ENCODE results near the gene SLC39A11.
"Not testable (repeated sequence)": the region's sequence is repeated elsewhere in the genome, so short reads cannot be mapped to it uniquely, and the experiment has no call there.

SLC39A11 gene

GRCh38 chr17:73092523-73093135 lies at the start of gene SLC39A11:
Gene SLC39A11, minus strand, starts transcription at chr17:73092688. Its CDS starts 3,924 bp downstream, at chr17:73088764.
- peak; percentile 73 to 76 for DNase-seq (ENCODE audit: low read depth in 2 of 2)

GRCh38 chr17:73141411-73141810 lies 48.9 kb upstream of the SLC39A11 start:
- no peak for DNase-seq (ENCODE audit: low read depth in 2 of 2)

GRCh38 chr17:73140566-73140965 lies 48.1 kb upstream of the SLC39A11 start:
- DNase-seq (ENCODE audit: low read depth in 2 of 2) = no peak

GRCh38 chr17:73139296-73139695 lies 46.8 kb upstream of the SLC39A11 start:
- DNase-seq (ENCODE audit: low read depth in 2 of 2) = no peak

- no peak for DNase-seq (ENCODE audit: low read depth in 2 of 2)
Observed at GRCh38 chr17:73138541-73139138, 46.2 kb upstream of the SLC39A11 start.

- DNase-seq (ENCODE audit: low read depth in 2 of 2) = no peak
Observed at GRCh38 chr17:73137376-73137775, 44.9 kb upstream of the SLC39A11 start.

- DNase-seq (ENCODE audit: low read depth in 2 of 2) = no peak
Observed at GRCh38 chr17:73135766-73136165, 43.3 kb upstream of the SLC39A11 start.

GRCh38 chr17:73133911-73134649 lies 41.6 kb upstream of the SLC39A11 start:
- DNase-seq (ENCODE audit: low read depth in 2 of 2) = no peak

- DNase-seq (ENCODE audit: low read depth in 2 of 2) = no peak
Observed at GRCh38 chr17:73132085-73132492, 39.6 kb upstream of the SLC39A11 start.

GRCh38 chr17:73131439-73131838 lies 39.0 kb upstream of the SLC39A11 start:
- DNase-seq (ENCODE audit: low read depth in 2 of 2) = not testable (repeated sequence)

- no peak for DNase-seq (ENCODE audit: low read depth in 2 of 2)
Observed at GRCh38 chr17:73130977-73131376, 38.5 kb upstream of the SLC39A11 start.

- no peak for DNase-seq (ENCODE audit: low read depth in 2 of 2)
Observed at GRCh38 chr17:73128496-73128895, 36.0 kb upstream of the SLC39A11 start.

GRCh38 chr17:73126716-73127473 lies 34.4 kb upstream of the SLC39A11 start:
- no peak for DNase-seq (ENCODE audit: low read depth in 2 of 2)

- no peak for DNase-seq (ENCODE audit: low read depth in 2 of 2)
Observed at GRCh38 chr17:73123606-73124320, 31.3 kb upstream of the SLC39A11 start.

GRCh38 chr17:73122953-73123605 lies 30.6 kb upstream of the SLC39A11 start:
- DNase-seq (ENCODE audit: low read depth in 2 of 2) = no peak

- no peak for DNase-seq (ENCODE audit: low read depth in 2 of 2)
Observed at GRCh38 chr17:73121506-73121905, 29.0 kb upstream of the SLC39A11 start.

GRCh38 chr17:73119631-73120030 lies 27.1 kb upstream of the SLC39A11 start:
- no peak for DNase-seq (ENCODE audit: low read depth in 2 of 2)

- DNase-seq (ENCODE audit: low read depth in 2 of 2) = no peak
Observed at GRCh38 chr17:73118951-73119391, 26.5 kb upstream of the SLC39A11 start.

- DNase-seq (ENCODE audit: low read depth in 2 of 2) = no peak
Observed at GRCh38 chr17:73118139-73118538, 25.7 kb upstream of the SLC39A11 start.

- no peak for DNase-seq (ENCODE audit: low read depth in 2 of 2)
Observed at GRCh38 chr17:73112246-73112645, 19.8 kb upstream of the SLC39A11 start.

GRCh38 chr17:73111386-73111785 lies 18.9 kb upstream of the SLC39A11 start:
- DNase-seq (ENCODE audit: low read depth in 2 of 2) = no peak
